Stimulated activated CD8-positive, alpha-beta memory T cell treated with anti-CD3 and anti-CD28 coated beads, Interleukin-12 subunit alpha, Interleukin-12 subunit beta, amount 100 ng/mL, for 1 hour (primary cell): Measurements from ENCODE around the gene SLC16A7.

ENCODE experiments used
- DNase-seq: peaks from one replicate; pipeline ENCODE4 v3.0.0-alpha.2; 2020; ENCODE audit warnings: low read depth

Gene SLC16A7

DNA sequence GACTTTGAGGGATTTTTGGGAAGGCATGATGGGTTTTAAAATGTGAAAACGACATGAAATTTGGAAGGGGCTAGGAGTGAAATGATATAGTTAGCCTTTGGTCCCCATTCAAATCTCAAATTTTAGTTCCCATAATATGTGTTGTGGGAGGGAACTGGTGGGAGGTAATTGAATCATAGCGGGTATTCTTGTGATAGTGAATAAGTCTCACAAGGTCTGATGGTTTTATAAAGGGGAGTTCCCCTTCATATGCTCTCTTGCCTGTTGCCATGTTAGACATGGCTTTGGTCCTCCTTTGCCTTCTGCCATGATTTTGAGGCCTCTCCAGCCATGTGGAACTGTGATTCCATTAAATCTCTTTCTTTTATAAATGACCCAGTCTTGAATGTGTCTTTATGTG is 72.8 kb downstream of the SLC16A7 start:
- DNase-seq, result no peak

DNA sequence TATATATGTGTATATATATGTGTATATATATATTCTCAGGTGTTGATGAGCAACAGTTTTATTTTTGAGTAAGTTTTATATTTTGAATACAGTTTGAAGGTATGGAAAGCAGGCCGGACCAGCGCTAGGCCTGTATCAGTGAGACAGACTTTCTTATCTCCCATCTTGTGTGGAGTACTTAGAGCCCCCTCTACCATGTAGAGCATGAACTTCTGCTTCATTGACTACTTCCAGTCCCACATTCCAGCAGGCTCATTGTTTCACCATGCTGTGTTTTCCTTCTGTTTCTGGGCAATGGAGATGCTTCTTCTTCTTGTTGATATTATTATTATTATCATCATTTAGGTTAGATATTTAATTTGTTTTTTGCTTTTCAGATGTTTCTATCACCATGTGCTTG is 76.4 kb downstream of the SLC16A7 start:
- no peak for DNase-seq

DNA sequence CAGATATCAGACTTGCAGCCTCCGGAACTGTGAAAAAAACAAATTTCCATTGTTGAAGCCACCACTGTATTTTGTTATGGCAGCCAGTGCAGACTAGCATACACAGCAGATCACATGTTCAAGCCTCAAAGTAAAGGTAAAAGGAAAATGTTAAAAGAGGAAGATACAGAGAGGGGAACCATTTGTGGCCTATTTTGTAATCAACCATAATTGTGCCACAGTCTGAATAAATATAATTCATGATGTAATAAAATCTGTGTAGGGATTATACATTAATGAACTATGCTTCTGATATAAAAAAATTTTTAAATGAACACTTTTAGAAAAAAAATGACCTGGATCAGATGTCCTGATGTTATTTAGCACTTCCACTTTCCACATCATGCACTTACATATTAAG is 79.6 kb downstream of the SLC16A7 start:
- DNase-seq, result no peak

DNA sequence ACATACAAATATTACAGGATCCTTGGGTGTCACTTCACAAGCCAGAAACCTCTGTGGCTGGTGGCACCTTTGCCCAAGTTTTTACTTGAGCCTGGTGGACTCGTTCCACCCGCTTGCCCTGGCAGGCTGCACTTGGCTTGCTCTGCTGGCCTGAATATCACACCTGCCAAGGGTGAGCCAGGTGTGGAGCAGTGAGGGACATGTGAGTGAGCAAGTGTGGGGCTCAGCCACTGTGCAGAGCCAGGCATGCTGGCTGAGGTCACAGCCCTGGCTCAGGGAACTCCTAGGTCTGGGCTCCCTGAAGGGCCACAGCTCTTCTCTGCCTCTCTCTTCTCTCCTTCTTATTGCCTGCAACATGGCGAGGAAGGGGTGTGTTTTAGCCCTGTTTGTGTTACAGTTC is 82.0 kb downstream of the SLC16A7 start:
- no peak for DNase-seq

DNA sequence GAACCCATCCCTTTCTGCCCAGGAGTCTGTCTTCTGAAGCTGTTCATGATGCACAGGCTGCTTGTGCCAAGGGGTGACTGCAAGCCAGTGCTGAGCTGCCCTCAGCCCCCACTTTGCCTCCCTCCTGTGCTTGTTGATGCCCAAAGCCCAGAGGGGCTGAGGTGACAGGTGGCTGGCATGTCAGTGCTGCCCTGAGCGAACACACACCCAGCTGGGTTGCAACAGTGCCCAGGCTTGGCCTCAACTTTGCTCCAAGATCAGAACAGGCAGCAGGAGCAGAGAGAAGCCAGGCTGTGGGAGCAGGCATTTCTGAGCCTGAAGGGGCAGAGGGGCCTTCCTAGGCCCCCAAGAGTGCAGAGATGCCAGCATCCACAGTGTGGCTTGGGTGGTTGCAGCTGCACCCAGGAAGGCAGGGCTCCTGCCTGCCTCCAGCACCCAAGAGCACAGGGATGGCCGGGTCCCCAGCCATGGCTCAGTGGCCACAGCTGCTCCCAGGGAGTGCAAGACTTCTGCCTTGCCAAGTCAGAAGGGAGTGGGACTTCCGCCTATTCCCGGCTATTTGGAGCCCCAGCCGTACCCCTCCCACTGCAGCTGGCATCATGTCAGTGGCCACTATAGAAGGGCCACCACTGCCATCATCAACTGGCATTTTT is 83.1 kb downstream of the SLC16A7 start:
- DNase-seq, result no peak

DNA sequence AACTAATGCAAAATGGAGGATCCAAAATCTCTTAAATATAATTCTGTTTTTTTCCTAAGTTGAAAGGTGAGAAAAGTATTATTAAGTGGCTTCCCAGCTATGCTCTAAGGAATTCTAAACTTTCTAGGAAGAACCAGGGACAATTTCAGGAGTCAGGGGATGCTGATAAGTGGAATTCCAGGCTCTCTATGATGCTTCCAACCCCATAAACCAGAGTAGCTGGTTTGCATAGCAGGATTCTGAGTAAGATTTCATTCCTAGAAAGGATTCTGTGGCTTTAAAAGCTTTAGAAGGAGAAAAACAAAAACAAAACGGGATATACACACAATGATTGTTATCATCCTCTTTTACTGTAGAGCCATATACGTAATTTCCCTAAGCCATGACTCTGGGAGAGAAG is 93.9 kb downstream of the SLC16A7 start:
- DNase-seq, result no peak

DNA sequence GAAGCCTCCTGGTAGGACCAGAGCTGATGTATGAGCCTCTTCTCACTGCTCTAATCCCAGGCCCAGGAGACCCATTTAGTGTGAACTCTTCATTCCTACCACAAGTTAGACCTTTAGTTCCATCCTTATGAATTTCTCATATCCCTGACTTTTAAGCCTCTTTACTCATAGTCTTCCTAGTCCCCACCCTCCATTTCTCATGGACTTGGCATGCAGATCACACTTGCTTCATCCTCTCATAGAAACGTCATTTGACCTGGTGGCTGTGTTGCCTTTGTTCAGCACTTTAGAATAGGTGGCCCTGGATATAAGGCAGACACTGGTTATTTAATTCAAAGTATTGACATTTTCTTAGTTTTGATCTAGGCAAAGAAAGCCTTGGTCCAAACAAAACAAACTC is 99.5 kb downstream of the SLC16A7 start:
- no peak for DNase-seq

DNA sequence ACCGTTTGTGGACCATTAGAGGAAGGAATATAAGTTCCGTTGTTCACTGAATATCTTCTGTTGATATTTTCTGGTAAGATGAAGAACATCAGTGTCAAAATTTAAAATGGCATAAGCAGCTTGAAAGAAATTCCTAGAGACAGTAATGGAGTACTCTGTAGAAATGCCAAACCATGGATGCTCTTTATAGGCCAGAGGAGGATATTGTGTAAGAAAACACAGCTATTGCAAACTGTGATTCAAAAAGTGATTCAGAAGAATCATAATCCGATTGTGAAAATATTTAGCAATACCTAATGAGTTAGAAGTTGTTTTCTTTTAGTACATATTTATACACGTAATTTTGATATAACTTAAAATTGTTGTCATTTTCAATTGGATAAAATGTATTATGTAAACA is 102.8 kb downstream of the SLC16A7 start:
- no peak for DNase-seq

DNA sequence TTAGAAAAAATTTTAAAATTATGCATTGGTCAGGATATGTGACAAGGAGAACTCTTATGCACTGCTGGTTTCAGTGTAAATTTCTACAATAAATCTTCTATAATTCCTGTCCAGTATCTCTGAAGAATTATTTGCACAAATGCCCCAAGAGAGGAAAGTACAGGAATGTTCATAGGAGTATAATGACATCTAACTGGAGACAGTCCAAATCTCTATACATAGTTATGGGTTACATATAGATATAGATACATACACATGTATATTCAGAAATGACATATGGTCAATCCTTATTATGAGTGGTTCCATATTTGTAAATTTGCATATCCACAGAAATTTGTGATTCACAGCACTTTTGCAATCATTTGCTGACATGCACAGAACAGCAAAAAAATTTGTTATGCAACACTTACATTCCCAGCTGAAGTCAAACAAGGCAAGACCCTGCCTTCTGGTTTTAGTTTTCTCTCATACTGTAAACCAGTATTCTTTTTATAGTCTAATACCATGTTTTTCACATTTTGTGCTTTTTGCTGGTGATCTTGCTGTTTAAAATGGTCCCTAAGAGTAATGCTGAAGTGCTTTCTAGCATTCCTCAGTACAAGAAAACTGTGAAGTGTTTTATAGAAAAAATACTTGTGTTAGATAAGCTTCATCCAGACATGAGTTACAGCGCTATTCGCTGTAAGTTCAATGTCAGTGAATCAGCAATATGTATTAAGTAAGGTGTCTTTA is 103.8 kb downstream of the SLC16A7 start:
- DNase-seq, result no peak

DNA sequence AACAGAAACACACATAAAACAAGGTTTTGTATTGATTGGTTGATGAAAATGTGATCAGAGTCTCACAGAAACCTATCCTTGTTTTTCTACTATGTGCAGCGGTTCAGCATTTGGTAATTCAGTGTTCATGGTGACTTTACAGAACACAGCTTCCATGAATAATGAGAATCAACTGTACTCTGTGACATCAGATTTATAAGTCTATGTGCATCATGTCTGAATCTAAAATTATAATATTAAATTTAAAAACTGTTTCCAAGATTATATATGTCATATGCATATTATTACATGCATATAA is 104.3 kb downstream of the SLC16A7 start:
- DNase-seq, result no peak

DNA sequence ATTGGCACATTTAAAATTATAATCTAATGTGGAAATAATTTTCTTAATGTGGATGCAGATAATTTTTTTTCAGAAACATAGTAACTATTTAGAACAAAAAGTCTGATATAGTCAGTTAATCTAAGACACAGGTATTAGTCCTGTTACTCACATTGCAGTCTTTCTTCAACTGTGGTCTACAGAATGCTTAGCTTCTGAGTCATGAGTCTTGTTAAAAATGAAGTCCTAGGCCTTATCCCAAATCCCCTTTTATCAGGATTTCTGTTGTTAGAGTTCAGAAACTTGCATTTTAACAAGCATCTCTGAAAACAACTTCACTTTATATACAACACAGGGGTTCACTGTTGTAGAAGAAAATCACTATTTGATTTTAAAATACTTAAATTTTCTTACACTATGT is 112.2 kb downstream of the SLC16A7 start:
- no peak for DNase-seq

DNA sequence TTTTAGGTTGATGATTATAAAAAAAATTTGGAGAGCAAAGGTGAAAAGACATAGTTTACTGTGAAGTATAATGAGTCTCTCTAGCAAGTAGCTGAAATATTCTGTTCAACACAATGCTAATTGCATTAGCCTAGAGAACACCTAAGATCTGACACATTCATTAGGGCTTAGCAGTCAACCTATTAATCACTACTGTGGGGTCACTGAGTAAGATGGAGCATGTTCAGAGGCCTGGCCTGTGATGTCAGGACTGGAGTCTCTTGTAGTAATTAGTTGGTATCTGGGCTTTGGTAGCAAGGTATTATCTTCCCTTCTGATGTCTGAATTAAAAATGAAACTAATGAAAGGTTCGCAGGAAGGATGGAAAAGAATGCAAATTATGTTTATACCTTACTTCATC is 112.7 kb downstream of the SLC16A7 start:
- DNase-seq, result no peak

DNA sequence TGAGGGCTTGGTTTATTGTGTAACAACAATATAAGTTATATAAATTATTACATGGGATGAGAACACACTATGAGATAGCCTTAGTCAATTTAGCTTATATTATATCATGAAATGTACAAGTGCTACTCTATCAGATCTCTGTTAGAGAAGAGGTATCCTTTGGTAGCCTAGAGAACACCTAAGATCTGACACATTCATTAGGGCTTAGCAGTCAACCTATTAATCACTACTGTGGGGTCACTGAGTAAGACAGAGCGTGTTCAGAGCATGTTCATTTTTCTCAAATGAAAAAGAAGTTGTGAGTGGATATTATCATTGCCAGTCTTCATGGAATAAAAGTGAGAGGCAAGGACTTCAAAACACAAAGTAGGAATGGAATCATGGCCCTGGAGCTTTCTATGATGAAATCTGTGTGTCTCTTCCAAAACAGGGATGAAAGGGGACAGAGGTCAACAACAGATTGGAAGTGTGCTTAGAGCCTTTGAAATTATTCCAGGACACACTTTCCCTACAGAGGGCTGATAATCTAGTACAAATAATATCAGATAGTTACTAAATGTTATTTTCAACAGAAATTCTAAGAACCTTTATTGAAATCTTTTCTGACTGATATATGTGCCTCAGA is 114.3 kb downstream of the SLC16A7 start:
- no peak for DNase-seq

DNA sequence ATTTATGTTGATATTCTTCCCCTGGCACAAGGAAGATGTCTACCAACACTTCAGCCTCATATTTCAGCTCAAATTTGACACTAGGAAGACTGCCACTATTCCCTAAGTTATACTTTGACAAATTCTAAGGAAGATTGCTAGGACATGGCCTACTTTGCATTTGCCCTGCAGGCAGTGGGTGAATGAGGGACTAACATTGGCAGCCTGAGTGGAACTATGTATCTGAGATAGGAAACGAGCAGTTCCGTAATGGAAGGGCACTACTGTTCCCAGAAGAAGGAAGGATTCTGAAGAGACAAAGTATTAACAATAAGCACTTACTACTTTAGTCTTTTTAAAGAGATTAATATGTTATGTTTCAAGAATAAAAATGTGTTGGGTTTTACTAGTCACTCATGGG is 115.1 kb downstream of the SLC16A7 start:
- no peak for DNase-seq

DNA sequence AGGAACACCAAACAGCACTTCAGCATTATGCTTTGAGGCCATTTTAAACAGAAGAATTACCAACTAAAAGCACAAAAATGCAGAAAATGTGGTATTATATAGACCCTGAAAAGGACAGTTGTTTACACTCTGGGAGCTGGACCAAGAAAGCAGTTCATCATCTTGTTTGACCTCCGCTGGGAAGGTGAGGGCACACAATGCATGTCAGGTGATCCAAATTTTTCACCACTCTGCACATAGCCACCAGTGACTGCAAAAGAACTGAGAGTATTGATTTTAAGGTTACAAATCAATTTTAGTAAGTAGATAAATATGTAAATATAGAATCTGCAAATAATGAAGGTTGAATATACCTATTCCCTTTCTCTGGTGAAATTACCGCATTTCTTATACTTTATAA is 119.6 kb downstream of the SLC16A7 start:
- DNase-seq, result no peak

DNA sequence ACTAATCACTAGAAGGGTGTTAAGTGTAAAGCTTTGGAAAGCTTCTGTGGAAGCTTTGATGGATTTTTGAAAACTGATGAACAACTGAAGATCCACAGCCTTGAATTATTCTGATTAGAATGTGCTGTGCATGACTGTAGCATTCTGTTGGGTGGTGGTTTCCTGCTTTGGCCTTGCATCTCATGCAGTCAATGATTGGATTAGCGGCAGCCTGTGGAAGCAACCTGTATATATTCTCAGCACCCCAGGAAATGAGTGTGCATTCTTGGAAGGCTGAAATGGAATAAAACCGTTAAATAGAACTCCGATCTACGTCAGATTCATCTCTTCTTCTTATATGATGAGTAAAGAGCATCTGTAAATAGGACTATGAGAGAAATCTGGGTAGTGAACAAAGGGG is 120.2 kb downstream of the SLC16A7 start:
- DNase-seq, result no peak

DNA sequence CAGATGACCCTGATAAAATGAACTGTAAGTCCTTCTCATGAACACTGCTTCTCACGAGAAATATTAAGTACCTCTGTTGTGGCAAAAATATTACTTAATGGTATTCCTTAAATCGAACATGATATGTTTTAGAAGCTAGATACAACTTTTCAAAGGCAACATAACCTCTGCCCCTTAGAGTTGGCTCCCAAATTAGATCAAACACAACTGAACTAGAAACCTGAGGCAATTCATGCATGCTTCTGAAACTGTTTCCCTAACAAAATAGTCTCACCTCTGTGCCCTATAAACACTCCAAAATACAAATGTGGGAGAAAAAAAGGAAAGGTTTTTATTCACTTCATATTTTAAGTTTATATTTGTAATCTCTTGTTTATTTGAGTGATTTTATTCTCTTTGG is 121.6 kb downstream of the SLC16A7 start:
- no peak for DNase-seq

DNA sequence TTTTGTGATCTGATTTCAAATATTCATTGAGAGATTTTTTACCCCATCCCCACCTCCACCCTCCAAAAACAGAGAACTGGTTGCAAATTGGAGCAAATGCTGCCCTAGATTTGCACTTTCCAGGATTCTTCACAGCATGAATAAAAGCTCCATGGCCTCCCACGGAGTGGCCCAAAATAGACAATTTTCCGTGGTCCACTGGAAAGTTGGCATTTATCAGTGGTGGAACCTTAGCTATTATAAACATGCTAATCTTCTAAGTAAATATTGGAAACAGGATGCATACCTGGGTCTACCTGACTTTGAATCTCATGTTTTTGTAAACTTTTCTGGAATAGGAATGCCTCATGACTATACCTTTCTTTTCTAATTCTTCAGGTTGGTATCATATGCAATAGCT is 123.9 kb downstream of the SLC16A7 start:
- DNase-seq, result no peak

DNA sequence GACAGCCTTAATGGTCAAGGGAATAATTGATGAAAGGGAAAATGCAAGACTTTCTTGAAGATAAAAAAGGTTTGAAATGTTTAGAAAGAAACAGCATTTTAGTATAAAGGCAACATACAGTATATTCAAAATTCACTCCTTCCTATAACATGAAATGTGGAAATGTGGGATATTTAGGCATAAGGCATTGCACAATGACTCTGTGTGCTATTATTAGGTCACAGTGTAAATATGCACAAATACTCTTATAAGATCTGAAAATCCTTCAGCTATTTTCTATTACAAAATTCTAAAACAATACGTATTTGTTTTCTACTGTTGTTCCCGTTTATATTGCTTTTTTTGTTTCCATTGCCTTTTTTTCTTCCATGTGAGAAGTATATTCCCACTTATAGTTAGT is 127.7 kb downstream of the SLC16A7 start:
- DNase-seq, result no peak

DNA sequence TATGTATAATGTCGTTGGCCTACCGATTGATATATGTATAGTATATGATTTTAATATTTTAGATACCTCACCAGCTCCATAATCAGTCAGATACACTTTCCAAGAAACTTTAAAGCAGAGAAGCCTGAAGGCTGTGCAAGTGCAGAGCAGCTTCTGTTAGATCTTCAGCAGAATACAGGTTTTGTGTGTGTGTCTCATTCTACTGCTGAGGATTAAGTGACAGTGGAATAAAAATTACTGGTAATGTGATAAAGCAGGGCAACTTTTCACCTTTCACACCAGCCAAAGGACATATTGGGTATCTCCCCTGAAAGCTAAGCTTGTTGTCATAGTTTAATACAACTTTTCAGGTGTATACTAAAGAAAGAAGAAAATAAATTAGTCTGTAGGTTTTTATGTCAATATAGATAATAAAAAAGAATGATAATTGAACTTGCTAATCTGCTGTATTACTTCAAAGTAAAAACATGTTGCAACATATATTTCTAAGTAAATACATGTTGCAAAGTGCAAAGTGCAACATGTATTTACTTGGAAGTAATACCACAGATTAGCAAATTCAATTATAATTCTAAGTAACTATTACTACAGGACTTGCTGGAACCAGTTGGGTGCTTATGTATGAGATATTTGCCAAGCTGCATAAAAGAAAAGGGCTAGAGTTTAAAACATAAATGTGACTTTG is 128.3 kb downstream of the SLC16A7 start:
- DNase-seq, result no peak

DNA sequence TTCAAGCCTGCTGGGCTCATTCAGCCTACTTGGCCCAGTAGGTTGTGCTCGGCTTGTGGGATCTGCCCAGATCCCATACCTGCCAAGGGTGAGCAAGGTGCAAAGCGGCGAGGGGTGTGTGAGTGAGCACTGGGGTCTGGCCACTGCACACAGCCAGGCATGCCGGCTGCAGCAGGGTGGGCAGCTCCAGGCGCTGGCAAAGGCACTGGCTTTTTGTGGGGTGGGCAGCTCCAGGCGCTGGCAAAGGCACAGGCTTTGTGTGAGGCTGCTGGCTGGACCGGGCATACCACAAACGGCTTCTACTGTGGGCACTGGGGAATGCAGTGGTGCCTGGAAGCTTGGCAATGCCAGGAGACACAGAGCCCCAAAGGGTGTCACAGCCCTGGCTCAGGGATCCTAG is 137.4 kb downstream of the SLC16A7 start:
- no peak for DNase-seq

DNA sequence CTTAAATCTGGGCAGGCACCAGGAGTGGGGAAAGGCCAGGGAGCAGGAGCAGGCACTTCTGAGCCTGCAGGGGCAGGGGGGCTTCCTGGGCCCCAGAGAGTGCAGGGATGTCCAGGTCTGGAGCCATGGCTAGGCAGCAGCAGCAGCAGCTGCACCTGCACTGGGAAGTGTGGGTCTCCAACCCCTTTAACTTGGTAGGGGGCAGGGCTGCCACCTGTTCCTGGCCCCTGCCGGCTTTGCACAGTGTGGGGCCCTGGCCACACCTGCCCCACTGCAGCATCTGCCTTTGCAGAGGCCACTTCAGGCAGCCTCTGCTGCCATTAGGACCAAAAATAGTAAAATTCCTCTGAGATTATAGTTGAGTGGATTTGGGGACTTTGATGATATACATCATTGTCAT is 138.5 kb downstream of the SLC16A7 start:
- DNase-seq, result no peak

DNA sequence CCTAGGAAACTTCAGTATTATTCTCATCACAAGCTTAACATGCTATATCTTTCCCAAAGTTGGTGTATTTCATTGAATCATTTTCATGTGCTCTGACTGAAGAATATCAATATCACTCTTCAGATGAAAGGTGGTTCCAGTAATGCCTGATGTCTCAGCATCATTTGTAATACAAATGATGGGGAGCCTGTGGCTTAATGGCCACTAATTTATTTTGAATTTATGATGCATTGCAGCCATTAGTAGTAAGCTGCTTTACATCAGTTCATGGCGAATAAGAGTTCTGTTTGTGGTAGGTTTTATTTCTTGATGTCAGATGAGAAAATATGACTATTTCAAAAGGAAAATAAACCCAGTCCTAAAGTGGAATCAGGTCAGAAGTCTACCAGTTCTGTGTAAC is 139.4 kb downstream of the SLC16A7 start:
- DNase-seq, result no peak
